ENCODE measurements around the gene PRKD2. TPM values are rescaled to one million over a fixed set of nuclear protein-coding genes. Genes with fewer than 3 reads are reported as not detected.

PRKD2 gene
- total RNA-seq, 1 donor from 2014 or later = 69.3 TPM

DNA sequence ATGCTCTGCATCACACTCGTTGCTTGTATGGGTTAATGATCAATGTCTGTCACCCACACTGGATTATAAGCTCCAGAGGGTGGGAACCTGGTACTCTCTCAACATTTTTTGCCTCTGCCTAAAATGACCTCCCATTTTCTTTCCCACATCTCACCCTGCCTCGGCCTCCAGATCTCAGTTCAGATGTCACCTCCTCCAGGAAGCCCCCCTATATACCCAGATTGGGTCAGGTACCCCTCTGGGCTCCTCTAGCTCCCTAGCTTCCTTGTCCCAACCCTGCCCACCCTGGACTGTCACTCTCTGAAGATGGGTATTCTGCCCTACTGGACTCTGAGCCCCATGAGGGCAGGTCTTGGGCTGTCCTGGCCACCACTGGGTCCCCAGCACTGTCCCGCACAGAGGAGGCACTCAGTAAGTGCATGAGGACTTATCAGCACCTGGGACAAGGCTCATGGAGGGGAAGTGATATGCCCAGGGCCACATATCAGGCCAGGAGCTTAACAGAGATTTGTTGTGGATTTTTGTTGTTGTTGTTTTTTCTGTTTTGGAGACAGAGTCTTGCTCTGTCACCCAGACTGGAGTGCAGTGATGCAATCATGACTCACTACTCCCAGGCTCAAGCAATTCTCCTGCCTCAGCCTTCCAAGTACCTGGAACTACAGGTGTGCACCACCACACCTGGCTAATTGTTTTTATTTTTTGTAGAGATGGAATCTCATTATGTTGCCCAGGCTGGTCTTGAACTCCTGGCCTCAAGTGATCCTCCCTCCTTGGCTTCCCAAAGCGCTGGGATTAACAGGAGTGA lies 23.8 kb downstream of the PRKD2 start:
- no peaks in the 10 kb centered on the region for H3K9me3 Mint-ChIP-seq (ENCODE audit: low read depth)
- no peaks in the 10 kb centered on the region for H3K27me3 Mint-ChIP-seq
- DNase-seq (ENCODE audit: low spot score, unreplicated experiment) = no peak
- H3K4me3 Mint-ChIP-seq (ENCODE audit: low read depth) = no peak overlapping the region
- peaks cover 46% of the 10 kb centered on the region for H3K36me3 Mint-ChIP-seq (ENCODE audit: insufficient read depth)
- no peak overlapping the region for H3K27ac Mint-ChIP-seq
- H3K4me1 Mint-ChIP-seq (ENCODE audit: low read depth) = no peaks in the 10 kb centered on the region
- TF ChIP-seq, protein P1, sequence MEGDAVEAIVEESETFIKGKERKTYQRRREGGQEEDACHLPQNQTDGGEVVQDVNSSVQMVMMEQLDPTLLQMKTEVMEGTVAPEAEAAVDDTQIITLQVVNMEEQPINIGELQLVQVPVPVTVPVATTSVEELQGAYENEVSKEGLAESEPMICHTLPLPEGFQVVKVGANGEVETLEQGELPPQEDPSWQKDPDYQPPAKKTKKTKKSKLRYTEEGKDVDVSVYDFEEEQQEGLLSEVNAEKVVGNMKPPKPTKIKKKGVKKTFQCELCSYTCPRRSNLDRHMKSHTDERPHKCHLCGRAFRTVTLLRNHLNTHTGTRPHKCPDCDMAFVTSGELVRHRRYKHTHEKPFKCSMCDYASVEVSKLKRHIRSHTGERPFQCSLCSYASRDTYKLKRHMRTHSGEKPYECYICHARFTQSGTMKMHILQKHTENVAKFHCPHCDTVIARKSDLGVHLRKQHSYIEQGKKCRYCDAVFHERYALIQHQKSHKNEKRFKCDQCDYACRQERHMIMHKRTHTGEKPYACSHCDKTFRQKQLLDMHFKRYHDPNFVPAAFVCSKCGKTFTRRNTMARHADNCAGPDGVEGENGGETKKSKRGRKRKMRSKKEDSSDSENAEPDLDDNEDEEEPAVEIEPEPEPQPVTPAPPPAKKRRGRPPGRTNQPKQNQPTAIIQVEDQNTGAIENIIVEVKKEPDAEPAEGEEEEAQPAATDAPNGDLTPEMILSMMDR (IDR thresholded peaks at IDR 0.05; ENCODE audit: unreplicated experiment) = no peak

DNA sequence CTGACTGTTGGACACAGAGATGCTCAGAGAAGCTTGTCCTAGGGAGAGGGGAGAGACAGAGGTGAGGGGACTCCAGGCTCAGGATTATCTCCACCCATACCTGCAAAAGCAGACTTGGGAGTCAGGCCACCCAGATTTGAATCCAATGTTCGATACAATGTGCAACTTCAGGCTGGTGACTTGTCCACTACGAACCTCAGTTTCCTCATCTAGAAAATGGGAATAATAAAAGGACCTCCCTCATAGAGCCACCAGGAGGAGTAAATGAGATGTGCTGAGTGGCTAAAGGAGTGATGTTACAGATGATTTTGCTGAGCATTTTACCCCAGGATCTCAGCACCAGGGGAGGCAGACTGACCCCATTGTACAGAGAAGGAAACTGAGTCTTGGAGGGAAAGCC lies 25.0 kb downstream of the PRKD2 start:
- peaks cover 46% of the 10 kb centered on the region for H3K36me3 Mint-ChIP-seq (ENCODE audit: insufficient read depth)
- no peaks in the 10 kb centered on the region for H3K4me1 Mint-ChIP-seq (ENCODE audit: low read depth)
- no peaks in the 10 kb centered on the region for H3K27me3 Mint-ChIP-seq
- no peak for DNase-seq (ENCODE audit: low spot score, unreplicated experiment)
- TF ChIP-seq, protein P1 (IDR thresholded peaks at IDR 0.05; ENCODE audit: unreplicated experiment) = no peak
- no peak overlapping the region for H3K27ac Mint-ChIP-seq
- H3K4me3 Mint-ChIP-seq (ENCODE audit: low read depth) = no peak overlapping the region
- H3K9me3 Mint-ChIP-seq (ENCODE audit: low read depth) = no peaks in the 10 kb centered on the region

DNA sequence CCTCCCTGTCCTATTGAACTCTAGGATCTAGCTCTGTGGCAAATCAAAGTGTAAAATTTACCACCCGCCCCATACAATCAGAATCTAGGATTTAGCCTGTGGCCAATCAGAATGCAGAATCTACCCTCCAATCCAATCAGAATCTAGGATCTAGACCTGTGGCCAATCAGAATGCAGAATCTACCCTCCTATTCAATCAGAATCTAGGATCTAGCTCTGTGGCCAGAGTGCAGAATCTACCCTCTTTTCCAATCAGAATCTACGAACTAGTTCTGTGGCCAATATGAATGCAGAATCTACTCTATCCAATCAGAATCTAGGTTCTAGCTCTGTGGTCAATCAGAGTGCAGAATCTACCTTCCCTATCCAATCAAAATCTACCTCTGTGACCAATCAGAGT lies 25.8 kb downstream of the PRKD2 start:
- no peak overlapping the region for H3K27ac Mint-ChIP-seq
- peaks cover 42% of the 10 kb centered on the region for H3K36me3 Mint-ChIP-seq (ENCODE audit: insufficient read depth)
- no peaks in the 10 kb centered on the region for H3K27me3 Mint-ChIP-seq
- TF ChIP-seq, protein P1 (IDR thresholded peaks at IDR 0.05; ENCODE audit: unreplicated experiment) = no peak
- DNase-seq (ENCODE audit: low spot score, unreplicated experiment) = no peak
- H3K4me3 Mint-ChIP-seq (ENCODE audit: low read depth) = no peak overlapping the region
- no peaks in the 10 kb centered on the region for H3K9me3 Mint-ChIP-seq (ENCODE audit: low read depth)
- no peaks in the 10 kb centered on the region for H3K4me1 Mint-ChIP-seq (ENCODE audit: low read depth)

DNA sequence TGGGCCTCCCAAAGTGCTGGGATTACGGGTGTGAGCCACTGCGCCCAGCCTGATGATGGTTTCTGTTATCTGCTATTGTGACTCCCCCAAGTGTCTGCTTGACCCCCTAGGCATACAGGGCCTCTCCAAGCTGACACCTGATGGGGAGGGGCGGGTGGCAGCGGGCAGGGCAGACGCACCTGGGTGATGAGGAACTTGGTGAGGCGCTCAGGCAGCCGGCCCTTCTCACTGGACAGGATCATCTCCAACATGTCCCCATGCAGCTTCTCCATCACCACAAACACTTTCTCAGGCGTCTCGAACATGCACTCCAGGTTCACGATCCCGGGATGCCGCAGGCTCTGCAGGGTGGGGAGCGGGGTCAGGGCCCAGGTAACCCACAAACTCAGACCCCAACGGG lies 27.6 kb downstream of the PRKD2 start:
- Mint-ChIP-seq H3K4me1 (ENCODE audit: low read depth) (no peaks in the 10 kb centered on the region), H3K9me3 (ENCODE audit: low read depth) (no peaks in the 10 kb centered on the region), H3K36me3 (ENCODE audit: insufficient read depth) (peaks cover 41% of the 10 kb centered on the region), H3K27me3 (no peaks in the 10 kb centered on the region), H3K27ac (no peak overlapping the region), H3K4me3 (ENCODE audit: low read depth) (no peak overlapping the region)
- DNase-seq (ENCODE audit: low spot score, unreplicated experiment) = no peak
- TF ChIP-seq, protein P1 (IDR thresholded peaks at IDR 0.05; ENCODE audit: unreplicated experiment) = no peak

DNA sequence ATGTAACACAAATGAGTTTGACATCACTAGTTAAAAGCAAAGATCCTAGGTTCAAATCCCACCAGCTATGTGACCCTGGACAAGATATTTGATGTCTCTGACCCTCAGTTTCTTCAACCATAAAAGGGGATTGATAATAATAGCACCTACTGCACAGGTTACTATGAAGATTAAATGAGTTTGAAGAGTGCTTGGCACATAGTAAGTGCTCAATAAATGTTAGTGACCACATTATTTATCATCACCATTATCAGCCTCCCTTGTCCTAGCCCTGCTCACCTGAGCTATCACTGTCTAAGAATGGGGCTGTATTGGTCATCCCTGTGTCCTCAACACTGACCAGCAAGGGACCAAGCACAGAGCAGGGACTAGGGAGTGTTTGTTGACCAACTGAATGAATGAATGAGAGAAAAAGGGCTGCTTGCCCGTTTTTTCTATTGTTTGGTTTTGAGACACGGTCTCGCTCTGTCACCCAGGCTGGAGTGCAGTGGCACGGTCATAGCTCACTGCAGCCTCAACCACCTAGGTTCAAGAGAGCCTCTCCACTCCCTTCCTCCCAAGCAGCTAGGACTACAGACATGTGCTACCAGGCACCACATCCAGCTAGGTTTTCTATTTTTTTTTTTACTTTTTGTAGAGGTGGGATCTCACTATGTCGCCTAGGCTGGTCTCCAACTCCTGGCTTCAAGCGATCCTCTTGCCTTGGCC lies 29.3 kb downstream of the PRKD2 start:
- no peak overlapping the region for H3K27ac Mint-ChIP-seq
- DNase-seq (ENCODE audit: low spot score, unreplicated experiment) = no peak
- no peak overlapping the region for H3K4me3 Mint-ChIP-seq (ENCODE audit: low read depth)
- H3K4me1 Mint-ChIP-seq (ENCODE audit: low read depth) = no peaks in the 10 kb centered on the region
- H3K27me3 Mint-ChIP-seq = no peaks in the 10 kb centered on the region
- TF ChIP-seq, protein P1 (IDR thresholded peaks at IDR 0.05; ENCODE audit: unreplicated experiment) = no peak
- H3K9me3 Mint-ChIP-seq (ENCODE audit: low read depth) = no peaks in the 10 kb centered on the region
- peaks cover 38% of the 10 kb centered on the region for H3K36me3 Mint-ChIP-seq (ENCODE audit: insufficient read depth)
